ENCODE measurements around the gene SNAPC4.

DNA sequence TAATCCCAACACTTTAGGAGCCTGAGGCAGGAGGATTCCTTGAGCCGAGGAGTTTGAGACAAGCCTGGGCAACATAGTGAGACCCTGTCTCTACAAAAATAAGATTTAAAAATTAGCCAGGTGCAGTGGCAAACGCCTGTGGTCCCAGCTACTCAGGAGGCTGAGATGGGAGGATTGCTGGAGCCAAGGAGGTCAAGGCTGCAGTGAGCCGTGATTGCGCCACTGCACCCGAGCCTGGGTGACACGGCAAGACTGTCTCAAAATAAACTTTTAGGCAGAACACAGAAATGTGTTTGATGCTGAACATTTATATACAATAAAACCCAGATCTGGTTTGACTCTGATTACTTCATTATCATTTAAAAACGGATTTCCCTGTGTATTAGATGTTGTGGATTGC, 5.5 kb upstream of the SNAPC4 start:
- TF ChIP-seq POLR2A (IDR thresholded peaks at IDR 0.05): no peak
- TF ChIP-seq CTCF (IDR thresholded peaks at IDR 0.05): no peak

All from sigmoid colon (tissue), 3 donors.